ENCODE results near the gene TERB2.
"Not testable (repeated sequence)": the region's sequence is repeated elsewhere in the genome, so short reads cannot be mapped to it uniquely, and the experiment has no call there.

- not testable (repeated sequence) for TF ChIP-seq ARNTL (CRISPR knock-in tag; IDR thresholded peaks at IDR 0.05; ENCODE audit: borderline replicate concordance, low read depth); ZFP30 (CRISPR knock-in tag; IDR thresholded peaks at IDR 0.05); CSDC2 (CRISPR knock-in tag; IDR thresholded peaks at IDR 0.05); ESRRG (CRISPR knock-in tag; IDR thresholded peaks at IDR 0.05); SNAI2 (CRISPR knock-in tag; IDR thresholded peaks at IDR 0.05); TOX (CRISPR knock-in tag; IDR thresholded peaks at IDR 0.05; ENCODE audit: borderline replicate concordance); POU6F1 (CRISPR knock-in tag; IDR thresholded peaks at IDR 0.05; ENCODE audit: borderline replicate concordance, low read depth)
- TF ChIP-seq, protein P1, sequence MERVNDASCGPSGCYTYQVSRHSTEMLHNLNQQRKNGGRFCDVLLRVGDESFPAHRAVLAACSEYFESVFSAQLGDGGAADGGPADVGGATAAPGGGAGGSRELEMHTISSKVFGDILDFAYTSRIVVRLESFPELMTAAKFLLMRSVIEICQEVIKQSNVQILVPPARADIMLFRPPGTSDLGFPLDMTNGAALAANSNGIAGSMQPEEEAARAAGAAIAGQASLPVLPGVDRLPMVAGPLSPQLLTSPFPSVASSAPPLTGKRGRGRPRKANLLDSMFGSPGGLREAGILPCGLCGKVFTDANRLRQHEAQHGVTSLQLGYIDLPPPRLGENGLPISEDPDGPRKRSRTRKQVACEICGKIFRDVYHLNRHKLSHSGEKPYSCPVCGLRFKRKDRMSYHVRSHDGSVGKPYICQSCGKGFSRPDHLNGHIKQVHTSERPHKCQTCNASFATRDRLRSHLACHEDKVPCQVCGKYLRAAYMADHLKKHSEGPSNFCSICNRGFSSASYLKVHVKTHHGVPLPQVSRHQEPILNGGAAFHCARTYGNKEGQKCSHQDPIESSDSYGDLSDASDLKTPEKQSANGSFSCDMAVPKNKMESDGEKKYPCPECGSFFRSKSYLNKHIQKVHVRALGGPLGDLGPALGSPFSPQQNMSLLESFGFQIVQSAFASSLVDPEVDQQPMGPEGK (CRISPR knock-in tag; IDR thresholded peaks at IDR 0.05; ENCODE audit: borderline replicate concordance) = not testable (repeated sequence)
Measured at GRCh38 chr15:44988870-44989219, 32.4 kb downstream of the TERB2 start.
